Natural killer cell (primary cell): ENCODE results near the gene KDM4F. TPM values are rescaled to one million over a fixed set of nuclear protein-coding genes. Genes with fewer than 3 reads are reported as not detected.

ENCODE experiments used
- ATAC-seq, 3 donors: fragments of 150-1000 bp in 2 of 3; fragments of 200-7000 bp in 1 of 3; cut with Tn5 transposase; 1 replicate in 1 of 3; 2 replicates in 2 of 3; pipeline ENCODE4 v1.10.0; 2021; ENCODE audit warnings: mild to moderate bottlenecking in 2 of 3, moderate library complexity in 2 of 3
- DNase-seq, 2 donors: peaks; one replicate each; pipeline versions ENCODE4 v3.0.0 to v3.0.0-alpha.2; 2013 to 2021; ENCODE audit warnings: mixed read lengths in 1 of 2
- H3K27ac ChIP-seq: one replicate; pipeline ENCODE4 v1.5.1; 2013; ENCODE audit warnings: mild to moderate bottlenecking, low read length
- H3K27me3 ChIP-seq: one replicate; pipeline ENCODE4 v1.6.1; 2013; ENCODE audit warnings: low read length; ENCODE audit not compliant: control insufficient read depth, insufficient read depth
- H3K36me3 ChIP-seq: one replicate; pipeline ENCODE4 v1.6.1; 2013; ENCODE audit warnings: low read length; ENCODE audit not compliant: control insufficient read depth, insufficient read depth
- H3K4me1 ChIP-seq: one replicate; pipeline ENCODE4 v1.6.1; 2013; ENCODE audit warnings: low read length; ENCODE audit not compliant: control insufficient read depth, insufficient read depth
- H3K4me3 ChIP-seq: one replicate; pipeline ENCODE4 v1.5.1; 2013; ENCODE audit warnings: low read length
- H3K9me3 ChIP-seq: one replicate; pipeline ENCODE4 v1.6.1; 2013; ENCODE audit warnings: low read length; ENCODE audit not compliant: control insufficient read depth, insufficient read depth
- H3K27ac Mint-ChIP-seq, 2 donors: one replicate each; pipeline ENCODE4 v1.8.0; 2022; ENCODE audit warnings: mild to moderate bottlenecking in 2 of 2, mixed read lengths in 2 of 2, moderate library complexity in 1 of 2
- H3K27me3 Mint-ChIP-seq, 2 donors: one replicate each; pipeline ENCODE4 v1.8.0; 2022; ENCODE audit warnings: low read depth in 2 of 2, mixed read lengths in 2 of 2
- H3K36me3 Mint-ChIP-seq: one replicate; pipeline ENCODE4 v1.8.0; 2022; ENCODE audit warnings: mixed read lengths
- H3K4me1 Mint-ChIP-seq, 2 donors: one replicate each; pipeline ENCODE4 v1.8.0; 2022; ENCODE audit warnings: mixed read lengths in 2 of 2
- H3K4me3 Mint-ChIP-seq: one replicate; pipeline ENCODE4 v1.8.0; 2022; ENCODE audit warnings: mild to moderate bottlenecking, moderate library complexity, mixed read lengths
- H3K9me3 Mint-ChIP-seq, 2 donors: one replicate each; pipeline ENCODE4 v1.8.0; 2022; ENCODE audit warnings: mixed read lengths in 2 of 2
- CTCF ChIP-seq: fragments of 200-600 bp; IDR thresholded peaks from one replicate; pipeline ENCODE4 v1.8.0; 2022; ENCODE audit warnings: antibody characterized with exemption
- WGBS: methylation state at CpG from one replicate; pipeline ENCODE4 v1.1.7; 2013; ENCODE audit warnings: missing lambda C conversion rate; ENCODE audit not compliant: insufficient coverage; 5-methylcytosine and 5-hydroxymethylcytosine counted together
- intact Hi-C: fragments of 100-400 bp; cut with micrococcal nuclease; formaldehyde crosslinking; loops from one replicate; pipeline ENCODE4 v1.14.2; 2022
- total RNA-seq, 4 donors: library from RNA; stranded (reverse); fragments of 120-200 nt in 1 of 4; gene quantifications; one replicate each; pipeline versions ENCODE4 v1.2.3 to v1.2.4, GENCODE V29; 2013 to 2022

Gene KDM4F
- total RNA-seq, 3 donors from 2014 or later (not counting 1 experiment from before 2014, with no cell fraction given): not detected

GRCh38 chr11:95076981-95077380 is 27.8 kb downstream of the KDM4F start:
- Histone ChIP-seq H3K4me3 (no peak overlapping the region), H3K9me3 (no peaks in the 10 kb centered on the region), H3K27me3 (no peaks in the 10 kb centered on the region), H3K4me1 (no peaks in the 10 kb centered on the region), H3K36me3 (no peaks in the 10 kb centered on the region), H3K27ac (no peak overlapping the region)
- ATAC-seq: no peak
- DNase-seq: no peak
- Mint-ChIP-seq H3K36me3 (no peaks in the 10 kb centered on the region), H3K4me3 (no peak overlapping the region), H3K27me3 (peaks cover 0 to 11% of the 10 kb centered on the region in 2 donors), H3K4me1 (no peaks in the 10 kb centered on the region), H3K27ac (no peak overlapping the region), H3K9me3 (no peaks in the 10 kb centered on the region)
- intact Hi-C loops: no loop called here
- no peak for TF ChIP-seq CTCF

DNA sequence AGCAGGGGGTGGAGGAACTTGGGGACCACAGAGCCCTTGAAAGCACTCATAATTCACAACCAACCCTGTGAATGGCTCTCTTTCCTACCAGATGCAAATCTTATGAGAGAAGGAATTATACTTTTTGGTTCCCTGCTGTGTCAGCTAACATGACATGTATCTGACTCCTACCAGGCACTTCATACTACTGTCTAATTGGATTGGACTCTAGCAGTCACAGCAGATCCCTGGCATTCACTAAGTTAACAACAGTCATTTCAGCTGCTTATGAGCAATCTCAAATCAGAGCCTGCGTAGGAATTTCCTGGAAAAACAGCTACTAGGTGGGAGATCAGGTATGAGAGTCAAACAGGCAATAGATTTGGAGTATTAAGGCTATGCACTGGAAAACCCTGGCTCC is 29.3 kb downstream of the KDM4F start:
- H3K27ac Mint-ChIP-seq: no peak overlapping the region

DNA sequence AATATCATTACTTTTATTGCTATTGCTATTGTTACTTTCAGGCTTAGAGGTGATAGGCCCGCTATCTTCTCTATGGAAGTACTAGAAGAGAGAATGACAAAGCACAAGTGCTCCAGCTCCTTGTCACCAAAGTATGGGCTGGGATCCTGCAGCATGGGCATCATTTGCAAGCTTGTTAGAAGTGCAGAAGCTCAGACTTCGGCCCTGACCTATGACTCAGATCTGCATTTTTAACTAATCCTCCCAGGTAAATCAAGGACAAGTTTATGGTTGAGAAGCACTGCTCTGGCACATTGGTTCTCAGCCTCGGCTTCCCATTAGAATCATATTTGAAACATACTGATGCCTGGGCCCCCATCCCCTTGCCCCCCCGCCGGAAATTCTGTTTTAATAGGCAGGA is 31.8 kb downstream of the KDM4F start:
- no peak overlapping the region for H3K27ac ChIP-seq
- no peak for TF ChIP-seq CTCF
- H3K27me3 ChIP-seq: no peaks in the 10 kb centered on the region
- no peak overlapping the region for H3K4me3 Mint-ChIP-seq
- DNase-seq (no peak), ATAC-seq (no peak)
- H3K4me3 ChIP-seq: no peak overlapping the region
- H3K9me3 Mint-ChIP-seq: no peaks in the 10 kb centered on the region
- no peaks in the 10 kb centered on the region for H3K4me1 ChIP-seq
- no peak overlapping the region for H3K27ac Mint-ChIP-seq
- peaks cover 7 to 14% of the 10 kb centered on the region in 2 donors for H3K27me3 Mint-ChIP-seq
- no peaks in the 10 kb centered on the region for H3K36me3 Mint-ChIP-seq
- intact Hi-C loops: loop anchor here (5.0 kb wide), 1 partner anchor 711 kb away; the partner anchor contains the start of gene CEP57
- H3K9me3 ChIP-seq: no peaks in the 10 kb centered on the region
- no peaks in the 10 kb centered on the region for H3K36me3 ChIP-seq
- H3K4me1 Mint-ChIP-seq: no peaks in the 10 kb centered on the region
- 70% methylated on average over 5 of the region's 5 CpGs for WGBS

More for the DNA sequence above, 29.3 kb downstream of the KDM4F start:
- no peaks in the 10 kb centered on the region for H3K4me1 ChIP-seq
- Mint-ChIP-seq H3K36me3 (no peaks in the 10 kb centered on the region), H3K4me1 (no peaks in the 10 kb centered on the region), H3K9me3 (no peaks in the 10 kb centered on the region), H3K4me3 (no peak overlapping the region), H3K27me3 (peaks cover 7 to 11% of the 10 kb centered on the region in 2 donors)
- no peaks in the 10 kb centered on the region for H3K9me3 ChIP-seq
- H3K4me3 ChIP-seq: no peak overlapping the region
- no peak for DNase-seq
- no peak for TF ChIP-seq CTCF
- 95% methylated on average over 1 of the region's 1 CpG for WGBS
- no peak overlapping the region for H3K27ac ChIP-seq
- intact Hi-C loops: no loop called here
- ATAC-seq: no peak
- H3K27me3 ChIP-seq: no peaks in the 10 kb centered on the region
- no peaks in the 10 kb centered on the region for H3K36me3 ChIP-seq

- Mint-ChIP-seq H3K9me3 (no peaks in the 10 kb centered on the region), H3K4me1 (no peaks in the 10 kb centered on the region), H3K27ac (no peak overlapping the region), H3K4me3 (no peak overlapping the region), H3K36me3 (no peaks in the 10 kb centered on the region), H3K27me3 (peaks cover 7 to 14% of the 10 kb centered on the region in 2 donors)
- no peak overlapping the region for H3K4me3 ChIP-seq
- TF ChIP-seq CTCF: no peak
- H3K9me3 ChIP-seq: no peaks in the 10 kb centered on the region
- ATAC-seq: no peak
- H3K27me3 ChIP-seq: no peaks in the 10 kb centered on the region
- intact Hi-C loops: loop anchor here (5.0 kb wide), 1 partner anchor 711 kb away; the partner anchor contains the start of gene CEP57
- H3K36me3 ChIP-seq: no peaks in the 10 kb centered on the region
- no peak overlapping the region for H3K27ac ChIP-seq
- no peaks in the 10 kb centered on the region for H3K4me1 ChIP-seq
- WGBS: 69% methylated on average over 4 of the region's 4 CpGs
- no peak for DNase-seq
These were observed 32.2 kb downstream of the KDM4F start for GRCh38 chr11:95081412-95081811.
